Effector memory CD4-positive, alpha-beta T cell (primary cell): Measurements from ENCODE around the gene COA8.
"Not testable (repeated sequence)": the region's sequence is repeated elsewhere in the genome, so short reads cannot be mapped to it uniquely, and the experiment has no call there.

ENCODE experiments used
- DNase-seq, 3 donors: peaks; one replicate each; pipeline ENCODE4 v3.0.0-alpha.2; 2020
- H3K27ac ChIP-seq: 2 replicates; pipeline ENCODE4 v1.7.0; 2013; ENCODE audit warnings: mild to moderate bottlenecking, low read length, moderate library complexity; ENCODE audit not compliant: insufficient read depth, poor library complexity, severe bottlenecking
- H3K27me3 ChIP-seq: replicated peaks from 2 replicates; pipeline ENCODE4 v1.7.0; 2013; ENCODE audit warnings: mild to moderate bottlenecking, low read length; ENCODE audit not compliant: insufficient read depth, control insufficient read depth, poor library complexity, severe bottlenecking
- H3K36me3 ChIP-seq: 2 replicates; pipeline ENCODE4 v1.7.0; 2013; ENCODE audit warnings: mild to moderate bottlenecking, low read length, moderate library complexity; ENCODE audit not compliant: control insufficient read depth, insufficient read depth
- H3K4me1 ChIP-seq: 2 replicates; pipeline ENCODE4 v1.7.0; 2013; ENCODE audit warnings: low read length, mild to moderate bottlenecking; ENCODE audit not compliant: control insufficient read depth, insufficient read depth, poor library complexity, severe bottlenecking
- H3K4me3 ChIP-seq: 2 replicates; pipeline ENCODE4 v1.7.0; 2013; ENCODE audit warnings: low read length, low read depth, mild to moderate bottlenecking; ENCODE audit not compliant: insufficient read depth, poor library complexity, severe bottlenecking
- H3K9me3 ChIP-seq: 2 replicates; pipeline ENCODE4 v1.7.0; 2013; ENCODE audit warnings: mild to moderate bottlenecking, low read length, moderate library complexity; ENCODE audit not compliant: control insufficient read depth

The COA8 gene

GRCh38 chr14:103520269-103520656 lies 42.5 kb upstream of the COA8 start:
- Histone ChIP-seq H3K27me3 (peaks cover 3% of the 10 kb centered on the region), H3K9me3 (no peaks in the 10 kb centered on the region), H3K4me3 (peak overlapping the region; percentile 59), H3K36me3 (no peaks in the 10 kb centered on the region), H3K27ac (no peak overlapping the region), H3K4me1 (peaks cover 23% of the 10 kb centered on the region)
- no peak for DNase-seq

- Histone ChIP-seq H3K27ac (no peak overlapping the region), H3K9me3 (no peaks in the 10 kb centered on the region)
Observed at GRCh38 chr14:103520657-103521437, 41.9 kb upstream of the COA8 start.

GRCh38 chr14:103521438-103521950 lies 41.3 kb upstream of the COA8 start:
- Histone ChIP-seq H3K4me1 (peaks cover 23% of the 10 kb centered on the region), H3K27ac (no peak overlapping the region), H3K4me3 (peak overlapping the region; percentile 59), H3K9me3 (no peaks in the 10 kb centered on the region), H3K36me3 (no peaks in the 10 kb centered on the region), H3K27me3 (peaks cover 3% of the 10 kb centered on the region)
- no peak for DNase-seq

More at GRCh38 chr14:103520657-103521437, 41.9 kb upstream of the COA8 start:
- H3K4me1 ChIP-seq = peaks cover 23% of the 10 kb centered on the region
- H3K27me3 ChIP-seq = peaks cover 3% of the 10 kb centered on the region
- H3K4me3 ChIP-seq = peak overlapping the region; percentile 59
- DNase-seq = peak; percentile 42 to 64 (median 63)
- H3K36me3 ChIP-seq = no peaks in the 10 kb centered on the region

- Histone ChIP-seq H3K27ac (no peak overlapping the region), H3K27me3 (peaks cover 3% of the 10 kb centered on the region), H3K36me3 (no peaks in the 10 kb centered on the region), H3K4me3 (peak overlapping the region; percentile 59), H3K4me1 (peaks cover 23% of the 10 kb centered on the region), H3K9me3 (no peaks in the 10 kb centered on the region)
- DNase-seq = no peak
Observed at GRCh38 chr14:103521951-103522563, 40.7 kb upstream of the COA8 start.

- no peaks in the 10 kb centered on the region for H3K9me3 ChIP-seq
- peak within 1 kb of the TSS; percentile 59 for H3K4me3 ChIP-seq
- H3K4me1 ChIP-seq = peaks cover 23% of the 10 kb centered on the region
- peaks cover 3% of the 10 kb centered on the region for H3K27me3 ChIP-seq
- H3K36me3 ChIP-seq = no peaks in the 10 kb centered on the region
- no peak for DNase-seq
- H3K27ac ChIP-seq = no peak within 1 kb of the TSS
Observed at GRCh38 chr14:103522649-103523574, 39.8 kb upstream of the COA8 start, which contains the start of gene CKB. Gene CKB (minus strand): TSS chr14:103522830. CDS start chr14:103522493, 337 bp downstream.

GRCh38 chr14:103523575-103523954 lies 39.2 kb upstream of the COA8 start:
- Histone ChIP-seq H3K27ac (no peak overlapping the region), H3K9me3 (no peaks in the 10 kb centered on the region), H3K27me3 (peaks cover 3% of the 10 kb centered on the region), H3K4me3 (no peak overlapping the region), H3K4me1 (peaks cover 28% of the 10 kb centered on the region), H3K36me3 (no peaks in the 10 kb centered on the region)
- DNase-seq = no peak

- no peak for DNase-seq
- Histone ChIP-seq H3K4me3 (no peak overlapping the region), H3K27ac (no peak overlapping the region), H3K4me1 (peaks cover 28% of the 10 kb centered on the region), H3K36me3 (no peaks in the 10 kb centered on the region), H3K9me3 (no peaks in the 10 kb centered on the region), H3K27me3 (peaks cover 3% of the 10 kb centered on the region)
Observed at GRCh38 chr14:103524002-103524935, 38.5 kb upstream of the COA8 start.

- H3K4me1 ChIP-seq = peaks cover 33% of the 10 kb centered on the region
- not testable (repeated sequence) for DNase-seq
Observed at GRCh38 chr14:103525430-103526246, 37.1 kb upstream of the COA8 start.

More at GRCh38 chr14:103525430-103526246, 37.1 kb upstream of the COA8 start:
- H3K9me3 ChIP-seq, H3K4me3 ChIP-seq, H3K36me3 ChIP-seq, H3K27me3 ChIP-seq, H3K27ac ChIP-seq: not testable (repeated sequence)
